Skin of body (tissue), 2 donors: ENCODE results near the gene COL2A1. TPM values are rescaled to one million over a fixed set of nuclear protein-coding genes. Genes with fewer than 3 reads are reported as not detected.
A peak's percentile ranks its signal among the peaks of the same experiment; 100 is the strongest.

Source experiments
- DNase-seq: peaks from one replicate; lab custom pipeline; 2025; lab: John Stamatoyannopoulos, UW
- total RNA-seq: library from RNA; depleted of rRNA; stranded (reverse); fragments of >200 nt; gene quantifications from one replicate; pipeline ENCODE4 v1.2.3, GENCODE V29; 2014

The COL2A1 gene
- total RNA-seq, 1 donor from 2014 or later, result 1.6 TPM

DNA sequence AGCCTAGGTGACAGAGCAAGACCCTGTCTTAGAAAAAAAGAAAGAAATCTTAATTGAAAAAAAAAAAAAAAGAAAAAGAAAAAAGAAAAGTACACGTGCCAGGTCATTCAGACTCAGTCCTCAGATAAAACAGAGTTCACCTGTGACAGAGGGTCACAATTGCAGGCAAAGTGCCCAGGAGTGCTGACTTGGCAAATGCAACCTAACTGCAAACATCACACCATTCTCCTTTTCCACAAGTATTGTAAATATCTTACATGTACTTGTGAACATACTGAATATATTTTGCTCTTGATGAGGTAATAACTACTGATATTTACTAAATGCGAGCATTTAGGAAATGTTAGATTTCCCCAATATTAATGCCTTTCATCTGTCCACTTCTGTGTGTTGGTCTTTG is 9.0 kb upstream of the COL2A1 start:
- DNase-seq, result no peak

DNA sequence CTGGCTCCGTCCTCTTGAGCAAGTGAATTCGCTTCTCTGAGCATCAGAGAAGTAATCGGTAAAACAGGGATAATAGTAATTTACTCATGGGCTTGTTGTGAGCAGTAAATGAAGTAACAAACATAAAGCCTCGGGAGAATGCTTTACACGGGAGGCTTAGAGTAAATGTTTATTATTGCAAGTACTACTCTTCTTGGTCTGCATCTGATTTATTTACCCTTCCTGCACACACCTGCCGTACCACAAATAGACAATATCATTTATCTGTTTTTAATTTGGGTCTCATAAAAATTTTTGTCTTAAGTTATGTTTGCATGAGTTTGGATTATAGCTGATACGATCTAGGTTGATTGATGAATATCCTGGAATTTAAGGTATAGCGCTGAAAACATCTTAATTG is 7.8 kb upstream of the COL2A1 start:
- no peak for DNase-seq

- no peak for DNase-seq
Observed at GRCh38 chr12:48010366-48010970, 6.2 kb upstream of the COL2A1 start.

DNA sequence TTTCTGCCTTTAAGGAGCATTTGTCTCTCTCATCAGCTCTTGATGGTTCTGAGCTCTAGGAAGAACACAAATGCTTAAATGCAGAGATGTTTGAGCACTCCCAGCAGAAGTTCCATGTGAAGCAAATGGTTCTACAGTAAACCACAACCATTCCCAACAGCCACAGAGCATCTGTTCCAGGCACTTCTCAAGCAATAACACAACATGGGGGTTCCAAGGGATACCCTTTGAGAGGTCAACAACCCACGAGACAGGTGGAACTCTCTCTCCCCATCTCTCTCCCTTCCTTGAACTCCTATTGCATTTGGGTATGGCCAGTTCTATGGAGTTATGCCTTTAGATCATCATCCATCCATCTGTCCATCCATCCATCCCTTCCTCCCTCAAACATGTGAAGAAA is 5.2 kb upstream of the COL2A1 start:
- no peak for DNase-seq

GRCh38 chr12:48008950-48009349 is 4.7 kb upstream of the COL2A1 start:
- DNase-seq, result no peak

DNA sequence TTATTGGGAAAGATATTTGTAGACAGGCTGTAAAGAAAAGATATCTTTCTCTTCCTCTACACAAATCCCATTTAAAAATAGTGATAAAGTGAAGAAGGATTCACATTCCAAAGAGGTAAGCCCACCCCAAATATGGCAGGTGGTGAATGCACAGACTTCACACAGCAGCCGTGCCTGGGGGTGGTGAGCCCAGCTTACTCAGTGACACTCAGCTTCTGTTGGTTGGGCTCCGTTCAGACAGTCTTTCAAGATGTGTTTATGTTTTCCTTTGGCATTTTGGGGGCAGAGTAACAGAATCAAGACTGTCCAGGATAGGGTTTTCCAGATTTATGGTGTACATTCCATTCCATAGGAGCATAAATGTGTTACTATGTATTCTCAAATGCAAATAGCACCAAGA is 4.1 kb upstream of the COL2A1 start:
- no peak for DNase-seq

DNA sequence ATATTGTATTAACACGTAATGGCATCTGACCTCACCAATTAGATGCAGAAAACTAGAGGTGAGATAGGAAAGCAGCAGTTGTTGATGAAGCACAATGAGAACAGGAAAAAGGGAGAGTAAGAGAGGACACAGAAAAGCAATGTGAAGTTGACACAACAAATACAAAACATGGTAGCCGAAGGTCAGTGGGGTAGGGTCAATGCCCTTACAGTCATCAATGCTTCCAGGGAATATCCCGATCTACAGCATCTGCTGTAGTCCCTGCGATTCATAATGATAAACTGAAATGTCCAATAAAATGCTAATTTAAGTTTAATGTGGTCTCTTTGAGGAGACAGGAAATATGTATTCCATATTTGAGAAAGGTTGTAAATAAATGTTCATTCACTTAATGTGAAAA is 2.9 kb upstream of the COL2A1 start:
- DNase-seq, result no peak

- DNase-seq, result no peak
Observed at GRCh38 chr12:48005750-48006021, 1.4 kb upstream of the COL2A1 start.

GRCh38 chr12:48005001-48005749 is 899 bp upstream of the COL2A1 start:
- no peak for DNase-seq

DNA sequence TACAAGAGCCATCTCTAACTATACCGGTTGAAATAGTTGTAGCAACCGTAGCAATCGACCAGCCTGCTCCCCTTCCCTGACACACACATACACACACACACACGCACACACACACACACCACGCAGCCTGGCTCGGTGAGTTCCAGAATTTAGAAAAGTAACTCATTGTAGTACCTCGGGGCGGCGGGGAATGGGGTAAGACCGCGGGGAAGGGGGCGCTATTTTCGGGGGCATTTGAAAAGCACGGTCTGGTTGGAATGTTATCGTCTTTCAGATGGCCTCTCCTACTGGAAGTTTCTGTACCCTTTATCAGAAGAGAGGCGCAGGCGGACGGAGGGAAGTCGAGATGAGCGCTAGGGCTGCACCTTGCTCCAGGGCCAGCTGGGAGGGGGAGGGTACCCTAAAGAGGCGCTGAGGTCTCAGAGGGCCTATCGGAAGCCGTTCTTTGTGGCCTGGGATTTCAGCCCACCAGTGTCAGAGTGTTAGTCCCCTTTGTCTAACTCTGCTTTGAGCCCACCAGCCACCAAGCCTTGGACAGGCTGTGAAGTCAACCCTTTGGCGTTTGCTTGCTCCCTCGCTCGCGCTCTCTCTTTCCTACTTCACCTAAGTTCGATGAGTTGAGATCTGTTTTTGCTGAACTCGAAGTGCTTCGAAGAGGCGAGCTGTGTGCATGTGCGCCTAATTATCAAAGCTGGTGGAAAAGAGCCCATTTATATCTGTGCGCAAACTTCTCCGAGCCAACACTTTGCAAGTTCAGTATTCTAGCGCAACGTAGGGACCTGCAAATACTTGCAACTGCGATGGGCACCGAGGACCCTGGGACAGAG is 837 bp downstream of the COL2A1 start:
- DNase-seq, result no peak

DNA sequence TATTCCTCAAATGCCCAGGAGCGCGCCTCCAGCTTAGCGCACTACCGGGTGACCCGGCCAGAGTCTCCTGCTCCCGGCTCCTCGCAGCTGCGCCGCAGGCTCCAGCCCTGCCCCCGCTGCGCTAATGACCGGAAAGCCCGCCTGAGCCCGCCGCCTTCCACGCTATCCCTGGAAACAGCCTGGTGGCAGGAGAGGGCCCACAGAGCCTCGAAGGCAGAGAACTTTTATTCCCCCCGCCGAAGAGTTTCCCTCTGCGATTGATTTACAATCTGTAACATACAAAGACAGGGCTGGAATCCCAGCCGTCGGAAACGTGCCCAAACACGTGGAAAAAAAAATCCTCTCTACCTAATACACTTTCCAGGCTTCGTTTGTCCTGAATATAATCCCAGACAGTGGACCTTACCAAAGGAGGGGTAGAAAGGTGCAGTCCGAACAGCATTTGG is 1.5 kb downstream of the COL2A1 start:
- no peak for DNase-seq

DNA sequence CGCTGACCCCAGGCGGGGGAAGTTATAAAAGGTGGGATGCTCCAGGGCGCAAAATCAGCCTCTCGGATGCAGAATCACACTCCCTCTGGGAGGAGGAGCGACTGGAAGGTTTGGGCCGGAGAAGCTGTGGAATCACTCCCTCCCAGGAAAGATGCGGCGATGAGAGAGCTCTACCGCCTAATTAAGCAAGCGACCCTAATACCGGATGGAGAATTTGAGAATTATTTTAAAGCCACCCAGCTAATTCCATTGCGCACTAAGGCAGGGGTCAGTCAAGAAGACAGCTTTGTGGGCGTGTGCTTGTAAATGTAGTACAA is 1.9 kb downstream of the COL2A1 start:
- DNase-seq, result no peak

- peak; percentile 49 for DNase-seq
Observed at GRCh38 chr12:48001505-48002413, 2.5 kb downstream of the COL2A1 start.

DNA sequence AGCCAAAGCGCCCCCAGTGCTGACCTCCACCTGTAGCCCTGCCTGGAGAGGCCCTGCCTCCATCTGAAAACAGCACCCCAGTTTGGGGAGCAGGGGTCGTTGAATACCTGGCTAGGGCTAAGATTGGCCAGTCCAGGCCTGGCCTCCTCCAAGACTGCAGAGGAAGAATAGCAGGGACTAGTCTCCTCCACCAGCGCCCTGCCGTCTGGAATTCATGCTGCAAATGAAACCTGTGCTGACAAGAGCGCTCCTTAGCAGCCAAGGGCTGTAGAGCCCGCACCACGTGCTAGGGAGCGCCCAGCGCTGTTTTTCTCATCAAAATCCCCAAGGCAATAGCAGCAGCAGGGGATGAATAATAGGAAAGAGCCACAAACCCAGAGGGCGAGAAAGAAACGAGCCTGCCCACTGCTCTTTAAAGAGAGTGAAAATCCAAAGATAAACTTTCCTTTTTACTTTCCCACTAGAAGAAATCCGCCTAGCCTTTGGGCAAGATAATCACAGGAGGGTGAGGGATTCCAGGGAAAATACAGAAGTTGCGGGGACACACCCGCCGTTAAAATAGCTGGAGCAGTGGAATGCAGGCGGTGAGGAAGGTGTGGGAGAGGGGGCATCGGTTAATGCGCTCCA is 3.3 kb downstream of the COL2A1 start:
- peak; percentile 49 for DNase-seq

DNA sequence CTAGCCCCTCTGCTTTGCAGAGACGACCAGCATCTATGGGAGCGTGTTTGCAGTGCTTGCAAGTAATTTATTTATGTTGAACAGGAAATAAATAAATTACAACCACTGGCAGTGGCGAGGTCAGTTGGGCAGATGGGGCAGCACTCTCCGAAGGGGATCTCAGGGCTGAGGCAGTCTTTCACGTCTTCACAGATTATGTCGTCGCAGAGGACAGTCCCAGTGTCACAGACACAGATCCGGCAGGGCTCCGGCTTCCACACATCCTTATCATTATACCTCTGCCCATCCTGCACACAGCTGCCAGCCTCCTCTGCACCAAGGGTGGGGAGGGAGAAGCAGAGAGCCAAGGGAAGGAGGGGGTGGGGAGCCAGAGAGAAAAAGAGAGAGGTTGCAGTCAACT is 4.5 kb downstream of the COL2A1 start:
- DNase-seq, result no peak

DNA sequence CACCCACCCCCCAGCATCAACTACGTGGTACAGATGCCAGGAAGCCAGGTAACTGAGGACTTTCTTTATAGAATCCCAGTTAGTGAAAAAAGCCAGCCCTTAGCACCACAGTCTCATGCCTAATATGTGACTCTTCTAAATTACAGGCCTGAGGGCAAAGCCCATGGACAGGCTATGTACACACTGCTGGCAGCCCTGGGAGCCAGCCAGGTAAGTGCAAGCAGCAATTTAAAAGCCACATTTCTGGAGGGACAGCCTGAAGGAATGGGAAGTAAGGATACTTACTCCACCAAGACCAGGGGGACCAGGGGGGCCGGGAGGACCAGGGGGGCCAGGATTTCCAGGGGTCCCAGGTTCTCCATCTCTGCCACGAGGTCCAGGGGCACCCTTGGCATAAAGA is 7.0 kb downstream of the COL2A1 start:
- no peak for DNase-seq

GRCh38 chr12:47995981-47996401 is 8.3 kb downstream of the COL2A1 start:
- DNase-seq, result peak; percentile 18

GRCh38 chr12:47993491-47993890 is 10.8 kb downstream of the COL2A1 start:
- DNase-seq, result no peak

- no peak for DNase-seq
Observed at GRCh38 chr12:47992776-47993175, 11.5 kb downstream of the COL2A1 start.

GRCh38 chr12:47991106-47992061 is 12.9 kb downstream of the COL2A1 start:
- no peak for DNase-seq
